ACHN (cell line): Measurements from ENCODE around the gene ZFAND3.
A peak's percentile ranks its signal among the peaks of the same experiment; 100 is the strongest.

Source experiments
- DNase-seq: peaks from one replicate; pipeline ENCODE4 v3.0.0-alpha.2; 2015
- in situ Hi-C: cut with HindIII; loops from 2 replicates; pipeline ENCODE4 v1.10.0; 2017; ENCODE audit warnings: low sequenced_read_pairs, low pct_ligation_motif_present, low pct_unique_long_range_greater_than_20kb

ZFAND3 gene

DNA sequence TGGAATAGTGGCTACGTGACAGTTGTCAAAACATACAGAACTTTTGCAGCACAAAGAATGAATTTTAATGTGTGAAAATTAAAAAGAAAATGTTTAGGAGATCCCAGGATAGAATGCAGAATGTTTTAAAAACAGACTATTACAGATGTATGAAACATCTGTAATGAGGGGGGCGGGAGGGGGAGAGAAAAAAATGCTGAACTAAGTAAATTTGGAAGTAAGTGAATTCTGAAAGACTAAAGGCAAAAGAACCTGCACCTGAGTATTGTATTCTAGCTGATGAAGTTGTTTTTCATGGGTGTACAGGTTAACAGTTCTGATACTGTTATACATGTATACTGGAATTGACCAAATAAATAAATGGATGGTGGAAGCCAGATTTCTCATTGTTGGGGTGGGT, 178.8 kb downstream of the ZFAND3 start:
- in situ Hi-C loops: no loop called here
- no peak for DNase-seq

DNA sequence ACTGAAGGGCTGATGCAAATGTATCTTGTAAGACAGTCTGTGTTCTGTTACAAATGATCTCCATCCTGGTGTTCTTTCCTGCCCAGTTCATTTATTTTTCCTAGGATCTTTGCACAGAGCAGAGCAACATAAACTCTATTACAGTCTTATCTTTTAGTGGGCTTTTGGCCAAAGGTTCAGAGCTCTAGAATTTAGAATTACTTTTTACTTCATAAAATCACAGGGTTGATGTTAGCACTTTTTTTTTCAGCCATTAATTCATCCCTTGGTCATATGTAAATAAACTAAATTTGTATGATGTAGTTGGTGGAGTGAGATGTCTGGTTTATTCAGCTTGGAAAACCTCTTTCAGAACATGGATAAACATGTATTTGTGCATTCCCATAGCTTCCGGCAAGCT, 181.9 kb downstream of the ZFAND3 start:
- DNase-seq: no peak
- in situ Hi-C loops: no loop called here

DNA sequence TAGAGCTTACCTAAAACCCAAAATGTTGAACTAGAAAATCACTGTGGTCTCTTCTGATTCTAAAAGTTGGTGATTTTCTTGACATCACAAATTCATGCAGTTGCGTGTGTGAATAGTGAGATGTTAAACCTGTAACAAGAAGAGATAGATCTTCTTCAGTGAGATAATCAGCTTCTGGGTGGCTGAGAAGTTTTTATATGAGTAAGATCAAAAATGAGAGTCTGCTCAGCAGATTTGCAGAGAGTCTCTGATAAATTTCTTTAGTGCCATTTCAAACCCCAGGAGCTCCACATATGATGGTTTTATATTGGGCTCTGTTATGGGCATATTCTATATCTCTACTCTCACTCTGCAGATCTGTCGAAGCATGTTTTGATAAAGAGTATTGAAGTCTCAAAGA, 185.4 kb downstream of the ZFAND3 start:
- in situ Hi-C loops: no loop called here
- no peak for DNase-seq

DNA sequence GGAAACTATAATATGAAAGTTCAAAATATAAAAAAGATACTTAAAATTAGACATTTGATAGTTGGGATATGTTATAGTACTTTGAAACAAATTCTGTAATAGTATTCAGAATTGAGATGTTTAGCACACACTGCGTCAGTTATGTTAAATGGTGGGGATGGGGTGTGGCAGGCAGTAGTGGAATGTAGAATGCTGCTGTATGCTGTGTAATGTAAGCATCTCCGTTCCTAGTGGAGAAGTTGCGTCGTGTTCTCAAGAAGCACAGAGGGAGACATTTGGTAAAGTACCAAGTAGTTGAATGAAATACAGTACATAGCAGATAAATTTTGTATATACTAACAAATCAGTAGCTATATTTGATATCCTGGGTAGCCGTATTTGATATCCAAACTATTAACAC, 192.4 kb downstream of the ZFAND3 start:
- DNase-seq: no peak
- in situ Hi-C loops: no loop called here

DNA sequence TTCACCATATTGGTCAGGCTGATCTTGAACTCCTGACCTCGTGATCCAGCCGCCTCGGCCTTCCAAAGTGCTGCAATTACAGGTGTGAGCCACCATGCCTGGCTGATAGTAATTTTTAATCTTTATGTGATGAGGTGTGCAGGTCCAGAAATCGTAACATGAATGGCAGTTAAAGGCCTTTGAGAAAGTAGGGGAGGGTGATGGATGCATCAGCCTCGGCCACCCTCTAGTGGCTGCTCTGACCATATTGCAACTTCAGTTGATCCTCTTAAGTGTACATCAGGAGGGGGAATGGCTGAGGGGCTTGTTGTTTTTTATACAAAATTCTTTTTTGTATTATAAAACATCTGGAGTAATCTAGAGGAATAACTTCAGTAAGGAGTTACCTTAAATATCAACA, 193.0 kb downstream of the ZFAND3 start:
- DNase-seq: peak; percentile 60
- in situ Hi-C loops: no loop called here

DNA sequence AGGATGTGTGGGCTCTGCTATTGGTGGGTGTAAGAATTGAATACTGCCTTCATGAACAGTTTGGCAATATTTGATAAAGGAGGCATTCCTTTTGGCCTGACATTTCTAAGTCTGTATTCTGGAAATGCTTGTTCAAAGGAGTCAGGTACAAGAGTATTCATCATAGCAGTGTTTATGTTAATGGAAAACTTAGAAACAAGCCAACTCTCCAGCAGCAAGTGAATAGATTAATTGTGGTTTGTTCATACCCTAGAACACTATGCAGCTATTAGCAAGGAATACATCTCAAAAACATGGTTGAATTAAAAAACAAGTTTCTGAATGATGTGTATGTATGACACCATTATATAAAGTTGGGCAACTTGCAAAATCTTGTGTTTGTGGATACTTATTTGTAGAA, 195.8 kb downstream of the ZFAND3 start:
- in situ Hi-C loops: no loop called here
- DNase-seq: no peak

DNA sequence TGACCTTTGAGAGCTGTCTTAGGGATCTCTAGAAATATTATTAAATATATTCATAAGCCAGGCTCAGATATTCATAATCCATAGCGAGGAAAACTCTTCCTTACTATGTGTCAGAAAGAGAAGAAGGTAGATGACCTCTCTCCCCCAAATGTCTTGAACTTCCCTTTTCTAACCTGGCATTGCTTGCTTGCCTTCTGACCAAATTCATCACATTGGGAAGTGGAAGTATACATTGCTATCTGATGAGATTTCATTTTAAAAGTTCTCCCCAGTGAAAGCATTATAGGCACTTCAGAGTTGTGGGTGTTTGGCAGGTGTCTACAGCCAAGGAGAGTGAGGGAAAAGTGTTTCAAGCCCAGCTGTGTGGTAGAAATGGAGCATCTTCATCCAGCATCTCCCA, 197.3 kb downstream of the ZFAND3 start:
- no peak for DNase-seq
- in situ Hi-C loops: no loop called here

DNA sequence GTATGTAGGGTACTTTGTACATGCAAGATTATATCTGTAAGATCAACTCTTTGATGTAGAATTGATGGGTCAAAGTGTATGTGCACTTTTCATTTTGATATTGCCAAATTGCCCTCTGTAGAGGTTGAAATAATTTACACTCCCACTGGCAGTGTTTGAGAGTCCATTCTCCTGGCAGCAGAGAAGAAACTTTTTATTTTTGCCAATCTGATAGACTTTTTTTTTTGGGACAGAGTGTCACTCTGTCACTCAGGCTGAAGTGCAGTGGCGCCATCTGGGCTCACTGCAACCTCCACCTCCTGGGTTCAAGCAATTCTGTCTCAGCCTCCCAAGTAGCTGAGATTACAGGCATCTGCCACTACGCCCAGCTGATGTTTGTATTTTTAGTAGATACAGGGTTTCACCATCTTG, 199.2 kb downstream of the ZFAND3 start:
- DNase-seq: no peak
- in situ Hi-C loops: no loop called here

DNA sequence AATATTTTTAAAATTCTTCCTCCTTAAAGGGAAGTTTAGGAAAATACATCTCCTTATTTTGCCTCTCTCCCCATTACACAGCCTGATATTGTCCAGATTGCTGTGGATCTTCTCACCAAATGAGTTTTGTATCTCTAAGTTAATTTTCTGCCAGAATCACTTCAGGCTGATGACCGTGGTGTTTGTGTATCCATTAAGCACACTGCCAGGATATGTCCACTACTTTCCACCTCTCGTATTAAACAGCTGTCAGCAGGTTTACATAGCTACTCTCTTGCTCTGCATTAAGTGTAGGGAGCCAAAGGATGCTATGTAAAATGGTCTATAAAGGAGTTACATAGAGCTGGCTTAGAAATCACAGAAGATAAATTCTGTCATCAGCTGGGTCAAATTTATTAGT, 201.1 kb downstream of the ZFAND3 start:
- DNase-seq: no peak
- in situ Hi-C loops: no loop called here

DNA sequence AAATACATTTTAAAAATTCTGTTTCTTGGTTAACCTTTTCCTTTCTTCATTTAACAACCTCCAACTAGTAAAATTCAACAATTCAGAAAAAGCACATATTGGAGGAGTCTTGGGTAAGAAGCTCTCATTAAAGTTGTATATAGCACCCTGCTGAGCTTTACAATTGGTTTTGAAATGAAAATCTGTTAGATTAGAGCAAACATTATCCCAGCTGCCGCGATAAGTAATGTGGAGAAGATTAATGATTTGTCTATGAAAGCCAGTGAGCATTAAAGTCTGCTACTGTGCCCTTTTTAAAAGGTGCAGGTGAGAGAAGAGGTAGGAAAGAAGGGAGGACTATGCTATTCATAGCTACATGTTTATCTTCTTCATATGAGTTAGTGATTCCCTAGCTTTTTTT, 201.5 kb downstream of the ZFAND3 start:
- DNase-seq: no peak
- in situ Hi-C loops: no loop called here

DNA sequence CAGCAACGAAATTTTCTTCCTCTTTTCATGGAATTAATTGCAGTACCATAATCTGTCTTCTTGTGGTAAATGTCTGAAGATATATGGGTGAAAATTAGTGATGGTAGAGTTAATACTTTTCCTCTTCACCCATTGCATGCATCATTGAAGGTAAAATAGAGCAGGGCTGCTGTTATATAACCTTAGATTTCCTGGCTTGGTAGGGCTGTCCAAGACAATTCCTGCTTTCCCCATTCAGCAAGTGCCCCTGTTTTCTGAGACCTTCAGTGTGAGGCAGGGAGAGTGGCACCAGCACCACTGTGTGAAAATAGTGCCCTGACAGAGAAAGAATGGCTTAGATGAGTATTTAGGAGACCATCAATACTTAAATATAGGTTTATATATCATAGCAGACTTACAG, 202.0 kb downstream of the ZFAND3 start:
- in situ Hi-C loops: no loop called here
- no peak for DNase-seq

DNA sequence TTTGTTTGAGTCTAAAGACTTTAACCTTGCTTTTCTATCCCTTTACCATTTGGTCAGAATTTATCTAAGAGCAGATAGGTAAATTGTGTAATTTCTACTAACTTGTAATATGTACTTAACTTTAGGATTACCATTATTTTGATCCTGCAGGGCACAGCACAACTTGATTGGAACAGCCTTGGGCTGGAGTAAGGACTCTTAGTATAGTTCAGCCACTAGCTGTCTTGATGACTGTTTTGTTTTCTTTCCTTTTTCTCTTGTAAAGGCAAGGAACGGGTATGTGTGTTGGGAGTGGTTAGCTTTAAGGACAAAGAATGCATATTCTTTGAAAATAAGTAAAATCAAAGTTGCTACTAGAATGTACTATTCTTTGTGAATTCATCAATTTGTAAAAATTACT, 203.2 kb downstream of the ZFAND3 start:
- in situ Hi-C loops: no loop called here
- DNase-seq: no peak

DNA sequence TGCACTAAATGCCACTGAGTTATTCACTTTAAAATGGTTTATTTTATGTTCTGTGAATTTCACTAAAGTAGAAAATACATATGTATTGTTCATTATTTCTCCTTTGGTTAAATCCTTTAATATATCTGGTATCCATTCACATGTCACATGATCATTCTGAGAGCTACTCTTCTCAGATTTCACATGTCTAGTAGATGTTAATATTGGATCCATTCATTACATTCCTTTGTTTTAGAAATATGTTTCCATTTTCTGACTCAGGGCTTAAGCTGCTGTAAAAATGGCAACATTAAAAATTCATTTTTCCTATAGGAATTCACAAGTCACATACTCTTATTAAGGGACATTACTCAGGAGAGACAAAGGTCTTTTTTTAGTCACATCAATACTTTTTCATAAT, 205.4 kb downstream of the ZFAND3 start:
- in situ Hi-C loops: no loop called here
- no peak for DNase-seq

DNA sequence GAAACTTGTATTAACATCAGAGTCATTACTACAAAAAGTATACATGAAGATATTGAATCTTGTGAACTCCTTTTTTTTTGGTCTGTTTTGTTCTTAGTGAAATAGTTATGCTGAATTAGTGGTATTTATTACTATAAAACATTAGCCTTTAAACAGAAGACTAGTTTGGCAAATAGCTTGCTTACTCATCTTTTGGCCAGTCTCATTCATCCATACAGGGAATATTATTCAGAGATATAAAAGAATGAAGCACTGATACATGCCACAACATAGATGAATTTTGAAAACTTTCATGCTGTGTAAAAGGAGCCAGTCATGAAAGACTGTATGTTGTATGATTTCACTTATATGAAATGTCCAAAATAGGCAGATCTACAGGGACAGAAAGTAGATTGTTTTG, 205.9 kb downstream of the ZFAND3 start:
- in situ Hi-C loops: no loop called here

DNA sequence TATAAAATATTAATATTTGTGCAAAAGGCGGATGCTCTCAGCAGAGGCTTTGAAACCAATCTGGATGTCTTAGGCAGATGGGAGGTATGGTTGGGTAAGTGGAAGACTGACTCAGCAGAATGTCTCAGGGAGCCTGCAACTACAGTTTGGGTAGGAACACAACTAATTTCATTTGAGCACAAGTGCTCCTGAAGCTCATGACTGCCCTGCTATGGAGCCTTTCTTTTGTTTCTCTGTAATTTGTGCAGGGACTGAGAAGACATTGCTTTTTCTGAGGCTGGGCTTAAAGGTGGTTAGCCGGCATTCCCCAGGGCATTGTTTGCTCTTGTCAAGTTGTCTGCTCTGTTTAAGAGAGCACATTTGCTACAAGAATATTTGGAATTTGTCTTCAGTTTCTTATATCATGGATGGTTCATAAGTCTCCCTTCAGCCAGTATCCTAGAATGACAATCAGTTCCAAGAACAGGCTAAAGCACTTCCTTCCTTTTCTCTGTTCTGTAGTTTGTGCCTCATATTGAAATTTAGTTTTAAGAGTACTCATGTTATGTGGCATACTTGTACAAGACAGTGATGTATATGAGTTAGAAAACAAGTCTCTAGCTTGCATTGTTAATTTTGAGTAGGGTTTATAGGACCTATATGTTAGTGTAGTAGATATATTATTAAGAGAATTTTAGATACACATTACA, 208.3 kb downstream of the ZFAND3 start:
- in situ Hi-C loops: no loop called here
- no peak for DNase-seq

More for the DNA sequence above, 205.9 kb downstream of the ZFAND3 start:
- DNase-seq: no peak

DNA sequence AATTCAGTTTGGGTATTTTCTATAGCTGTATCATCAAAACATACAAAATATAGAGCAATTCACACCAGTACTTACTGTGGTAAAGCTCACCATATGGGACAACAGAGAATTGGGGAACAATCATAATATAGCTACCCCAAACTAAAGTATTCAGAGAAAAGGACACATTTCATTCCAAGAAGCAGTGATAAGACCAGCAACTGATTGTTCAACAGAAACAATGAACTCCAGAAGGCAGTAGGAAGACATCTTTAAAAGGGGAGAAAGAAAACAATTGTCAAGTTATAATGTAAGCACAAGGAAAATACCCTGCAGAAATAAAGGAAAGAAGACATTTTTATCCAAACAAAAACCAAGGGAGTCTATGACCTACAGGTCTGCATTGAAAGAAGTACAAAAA, 210.9 kb downstream of the ZFAND3 start:
- in situ Hi-C loops: no loop called here
- DNase-seq: no peak

DNA sequence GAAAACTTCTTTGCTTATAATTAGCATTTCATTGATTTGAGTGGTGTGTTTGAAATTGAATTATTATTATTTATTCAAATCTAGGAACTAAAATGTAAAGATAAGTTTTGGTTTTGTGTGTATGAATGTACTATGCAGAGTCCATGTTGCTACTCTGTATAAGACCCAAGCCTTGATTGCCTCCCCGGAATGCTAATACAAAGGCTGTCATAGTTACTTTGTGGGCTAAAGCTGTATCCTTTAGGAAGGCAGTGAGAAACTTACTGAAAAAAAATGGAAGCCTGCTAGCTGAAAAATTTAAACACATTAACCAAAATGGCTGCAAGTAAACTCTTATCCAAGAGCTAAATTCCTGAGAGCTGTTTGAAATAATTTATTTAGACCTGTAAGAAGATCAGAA, 213.3 kb downstream of the ZFAND3 start:
- DNase-seq: no peak
- in situ Hi-C loops: no loop called here

DNA sequence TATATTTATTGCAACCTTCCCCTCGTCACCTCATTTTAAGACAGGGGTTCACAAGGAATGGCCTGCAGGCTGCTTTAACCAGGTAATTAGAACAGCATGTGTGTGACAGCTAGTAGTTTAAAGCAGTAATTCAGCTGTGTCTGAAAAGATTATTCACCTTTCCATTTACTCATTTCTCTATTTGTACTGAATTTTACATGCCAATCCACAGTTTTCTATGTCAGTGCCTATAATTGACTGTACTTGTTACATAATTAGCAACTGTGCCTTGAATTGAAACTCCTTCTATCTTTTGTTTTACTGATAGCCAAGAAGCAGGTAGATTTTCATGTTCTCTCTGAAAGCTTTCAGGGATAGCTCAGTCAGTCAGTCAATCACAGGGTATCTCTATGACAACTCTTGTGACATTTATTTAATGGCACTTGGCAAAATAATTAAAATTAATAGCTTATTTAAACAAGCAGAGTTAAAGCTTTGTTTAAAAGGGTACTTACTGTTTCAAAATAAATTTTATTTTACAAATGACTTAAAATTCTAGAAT, 214.0 kb downstream of the ZFAND3 start:
- no peak for DNase-seq
- in situ Hi-C loops: no loop called here

DNA sequence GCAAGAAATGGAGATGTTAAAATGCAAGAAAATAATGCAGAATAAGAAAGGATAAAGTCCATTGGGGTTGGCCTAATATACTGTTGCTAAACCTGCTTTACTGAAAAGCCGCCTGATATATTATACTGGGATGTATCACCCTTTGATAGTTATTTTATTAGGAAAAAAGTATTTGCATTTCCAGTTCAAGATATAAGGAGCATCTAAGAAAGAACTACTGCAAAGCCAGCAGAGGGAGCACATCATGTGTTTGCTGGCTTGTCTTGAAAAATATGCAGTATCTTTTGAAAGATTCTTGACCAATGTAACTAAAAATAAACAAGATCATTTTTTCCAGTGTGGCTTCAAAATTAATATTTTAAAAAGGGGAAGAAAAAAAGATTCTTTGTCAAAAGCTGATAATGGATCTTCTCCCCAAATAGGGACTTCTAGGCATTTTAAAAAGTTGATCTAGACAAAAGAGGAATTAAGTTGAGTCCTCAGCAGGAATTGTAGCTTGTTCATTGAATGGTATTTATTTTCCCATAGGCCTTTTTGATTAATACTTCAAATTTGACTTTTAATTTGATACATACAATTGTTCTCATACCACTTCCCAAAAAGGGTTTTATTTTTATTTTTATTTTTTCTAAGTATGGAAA, 214.9 kb downstream of the ZFAND3 start:
- peak; percentile 24 for DNase-seq
- in situ Hi-C loops: no loop called here

DNA sequence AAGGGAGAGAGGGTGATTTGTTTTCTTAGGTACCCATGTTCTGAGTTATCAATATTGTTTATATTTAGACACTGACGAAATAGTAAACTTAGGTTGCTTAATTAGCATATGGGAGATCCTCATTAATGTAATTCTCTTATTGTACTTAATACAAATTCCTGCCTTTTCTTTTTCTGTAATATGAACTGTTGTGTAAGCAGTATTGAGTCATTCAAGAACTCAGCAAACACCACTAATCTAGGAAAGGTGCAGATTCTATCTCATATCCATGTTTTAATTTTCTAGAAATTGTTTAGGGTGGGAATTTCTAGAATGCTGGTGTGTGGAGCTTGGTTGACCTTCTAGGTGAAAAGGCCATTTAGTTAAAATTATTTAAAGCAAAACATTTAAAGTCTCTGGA, 216.0 kb downstream of the ZFAND3 start:
- DNase-seq: no peak
- in situ Hi-C loops: no loop called here
